Type B pancreatic cell (in vitro differentiated cells): ENCODE data around the gene MEP1A. TPM values are rescaled to one million over a fixed set of nuclear protein-coding genes. Genes with fewer than 3 reads are reported as not detected.

Source experiments
- DNase-seq: peaks from one replicate; pipeline ENCODE4 v3.0.0; 2021; ENCODE audit warnings: mixed read lengths; ENCODE audit not compliant: unreplicated experiment; ENCODE audit errors: extremely low spot score
- H3K27ac Mint-ChIP-seq: 2 replicates; pipeline ENCODE4 v1.8.0; 2021; ENCODE audit warnings: mild to moderate bottlenecking, mixed read lengths
- H3K27me3 Mint-ChIP-seq: 2 replicates; pipeline ENCODE4 v1.8.0; 2021; ENCODE audit warnings: mixed read lengths
- H3K36me3 Mint-ChIP-seq: 2 replicates; pipeline ENCODE4 v1.8.0; 2021; ENCODE audit warnings: mixed read lengths
- H3K4me1 Mint-ChIP-seq: one replicate; pipeline ENCODE4 v1.8.0; 2021; ENCODE audit warnings: mixed read lengths; ENCODE audit not compliant: unreplicated experiment
- H3K4me3 Mint-ChIP-seq: 2 replicates; pipeline ENCODE4 v1.8.0; 2021; ENCODE audit warnings: mild to moderate bottlenecking, mixed read lengths
- H3K9me3 Mint-ChIP-seq: 2 replicates; pipeline ENCODE4 v1.8.0; 2021; ENCODE audit warnings: mixed read lengths
- CTCF ChIP-seq: fragments of 200-600 bp; sonication (generic); conservative IDR thresholded peaks from 2 replicates; pipeline ENCODE4 v1.5.0; 2021; ENCODE audit warnings: antibody characterized with exemption, mild to moderate bottlenecking
- total RNA-seq: library from RNA; stranded (reverse); gene quantifications from 2 replicates; pipeline ENCODE4 v1.2.1, GENCODE V29; 2021; ENCODE audit warnings: low replicate concordance

The MEP1A gene
- total RNA-seq, 1 donor from 2014 or later, result 3.6 TPM

GRCh38 chr6:46781478-46782378 lies 11.5 kb upstream of the MEP1A start:
- Mint-ChIP-seq H3K9me3 (no peaks in the 10 kb centered on the region), H3K27ac (no peak overlapping the region), H3K4me1 (no peaks in the 10 kb centered on the region), H3K36me3 (no peaks in the 10 kb centered on the region), H3K27me3 (no peaks in the 10 kb centered on the region), H3K4me3 (no peak overlapping the region)
- peak; percentile 90 for TF ChIP-seq CTCF
- DNase-seq, result no peak

DNA sequence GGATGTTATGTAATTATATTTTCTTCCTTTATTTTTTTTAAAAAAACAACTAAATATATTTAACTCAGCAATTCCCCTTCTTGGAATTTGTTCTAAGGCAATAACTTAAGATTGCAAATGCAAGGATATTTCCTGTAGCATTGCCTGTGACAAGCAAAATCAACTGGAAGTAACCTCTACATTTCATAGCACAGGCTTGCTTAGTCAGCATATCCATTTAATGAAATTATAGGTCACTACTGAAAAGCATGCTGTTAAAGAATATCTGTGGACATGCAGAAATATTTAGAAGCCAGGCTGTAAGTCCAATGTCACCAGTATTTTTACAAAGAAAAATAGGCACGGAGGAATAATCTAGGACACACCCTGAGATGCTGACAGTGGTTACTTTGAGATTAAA lies 8.7 kb upstream of the MEP1A start:
- Mint-ChIP-seq H3K9me3 (no peaks in the 10 kb centered on the region), H3K27ac (no peak overlapping the region), H3K4me3 (no peak overlapping the region), H3K36me3 (no peaks in the 10 kb centered on the region), H3K4me1 (no peaks in the 10 kb centered on the region), H3K27me3 (no peaks in the 10 kb centered on the region)
- no peak for TF ChIP-seq CTCF
- no peak for DNase-seq

DNA sequence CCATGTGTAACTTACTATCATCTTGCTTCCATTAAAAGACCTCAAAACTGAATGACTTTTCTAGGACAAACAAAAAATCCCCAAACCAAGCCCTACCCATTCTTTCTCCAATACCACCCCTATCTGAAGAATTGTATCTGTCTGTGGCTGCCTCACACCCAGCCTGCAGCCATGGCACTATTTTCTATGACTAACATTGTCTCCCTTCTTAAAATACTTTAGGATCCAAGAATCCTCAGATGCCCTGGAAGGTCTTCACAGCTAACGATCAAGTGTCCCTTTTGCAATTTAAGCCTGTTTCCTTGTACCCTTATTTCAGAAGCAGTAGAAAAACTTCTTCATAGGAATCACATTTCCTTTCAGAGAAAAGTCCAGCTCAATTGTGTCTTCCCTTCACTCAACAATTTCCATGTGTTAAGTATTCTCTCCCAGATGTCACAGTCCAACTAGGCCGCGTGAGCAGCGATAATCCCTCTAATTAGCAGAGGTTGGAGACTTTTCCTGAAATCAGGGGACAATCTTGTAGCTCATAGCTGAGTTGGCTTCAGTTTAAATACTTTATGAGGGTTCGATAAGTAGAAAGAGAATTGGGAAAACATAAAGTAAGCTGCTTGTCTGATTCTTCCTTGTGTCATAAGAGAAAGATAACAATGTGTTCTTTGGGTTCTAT lies 5.2 kb upstream of the MEP1A start:
- H3K27ac Mint-ChIP-seq, result no peak overlapping the region
- H3K4me3 Mint-ChIP-seq, result no peak overlapping the region

DNA sequence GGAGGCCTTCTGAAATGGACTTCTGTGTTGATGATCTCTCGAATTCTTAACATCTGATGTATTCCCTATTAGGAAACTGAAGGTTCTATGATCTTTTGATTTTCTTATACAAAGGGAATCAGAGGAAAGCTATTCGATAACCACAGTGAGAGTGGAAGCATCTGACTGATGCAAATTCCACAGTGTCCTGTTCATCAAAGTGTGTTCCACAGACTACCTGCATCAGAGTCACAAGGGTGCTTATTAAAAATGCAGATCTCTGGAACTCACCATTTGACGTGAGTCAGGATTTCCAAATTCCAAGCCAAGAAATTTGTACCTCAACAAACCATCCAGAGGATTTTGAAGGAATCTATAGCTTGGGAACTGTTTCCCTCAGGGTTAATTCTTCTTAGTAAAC lies 4.4 kb upstream of the MEP1A start:
- no peak for TF ChIP-seq CTCF
- H3K9me3 Mint-ChIP-seq, result no peaks in the 10 kb centered on the region
- DNase-seq, result no peak
- H3K36me3 Mint-ChIP-seq, result no peaks in the 10 kb centered on the region
- no peaks in the 10 kb centered on the region for H3K27me3 Mint-ChIP-seq
- H3K27ac Mint-ChIP-seq, result no peak overlapping the region
- no peaks in the 10 kb centered on the region for H3K4me1 Mint-ChIP-seq
- no peak overlapping the region for H3K4me3 Mint-ChIP-seq

More for the DNA sequence above, 5.2 kb upstream of the MEP1A start:
- no peaks in the 10 kb centered on the region for H3K27me3 Mint-ChIP-seq
- H3K4me1 Mint-ChIP-seq, result no peaks in the 10 kb centered on the region
- H3K36me3 Mint-ChIP-seq, result no peaks in the 10 kb centered on the region
- H3K9me3 Mint-ChIP-seq, result no peaks in the 10 kb centered on the region
- no peak for DNase-seq
- TF ChIP-seq CTCF, result no peak

DNA sequence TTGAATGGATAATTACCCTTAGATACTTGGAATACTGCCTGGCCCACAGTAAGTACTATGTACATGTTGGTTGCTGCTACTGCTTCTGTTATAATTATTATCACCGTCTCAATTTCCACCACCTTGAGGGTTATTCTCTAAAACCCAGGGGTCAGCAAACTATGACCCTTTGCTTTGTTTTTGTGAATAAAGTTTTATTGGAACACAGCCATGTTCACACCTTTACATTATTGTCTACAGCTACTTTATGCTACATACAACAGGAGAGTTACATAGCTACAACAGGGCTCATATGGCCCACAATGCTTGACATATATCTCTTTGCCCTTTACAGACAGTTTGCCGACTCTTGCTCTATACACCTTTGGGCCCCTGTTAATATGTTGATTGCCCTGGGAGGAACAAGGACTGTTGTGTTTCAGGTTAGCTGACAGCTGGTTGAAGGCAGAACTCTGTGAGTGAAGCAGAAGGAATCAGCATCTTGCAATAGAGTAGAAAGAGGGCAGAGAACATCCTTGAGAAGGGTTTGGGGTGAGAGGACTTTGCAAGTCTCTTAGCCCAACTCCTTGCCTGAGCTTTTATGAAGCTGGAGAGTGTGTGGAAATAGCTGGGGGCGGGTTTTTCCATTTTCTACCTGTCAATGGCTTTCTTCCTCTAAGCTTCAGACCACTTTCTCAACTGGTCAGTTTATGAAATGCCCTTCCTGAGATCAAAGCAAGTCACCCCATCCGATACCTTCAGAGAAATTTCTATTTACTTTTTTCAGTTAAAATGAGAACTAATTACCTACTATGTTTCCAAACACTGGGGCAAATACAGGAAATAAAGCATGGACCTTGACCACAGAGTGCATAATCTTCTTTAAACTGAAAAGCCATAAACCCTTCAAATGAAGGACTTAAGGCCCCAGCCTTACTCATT lies 3.5 kb upstream of the MEP1A start:
- Mint-ChIP-seq H3K4me1 (no peaks in the 10 kb centered on the region), H3K27me3 (no peaks in the 10 kb centered on the region), H3K9me3 (no peaks in the 10 kb centered on the region), H3K4me3 (no peak overlapping the region), H3K36me3 (no peaks in the 10 kb centered on the region), H3K27ac (peak overlapping the region; percentile 73)
- TF ChIP-seq CTCF, result no peak
- no peak for DNase-seq
